Measurements from ENCODE around the gene IL17RC. TPM values are rescaled to one million over a fixed set of nuclear protein-coding genes. Genes with fewer than 3 reads are reported as not detected.

IL17RC gene
- total and polyA plus RNA-seq, 7 donors, result 9.9 to 88.9 (median 57.8) TPM

DNA sequence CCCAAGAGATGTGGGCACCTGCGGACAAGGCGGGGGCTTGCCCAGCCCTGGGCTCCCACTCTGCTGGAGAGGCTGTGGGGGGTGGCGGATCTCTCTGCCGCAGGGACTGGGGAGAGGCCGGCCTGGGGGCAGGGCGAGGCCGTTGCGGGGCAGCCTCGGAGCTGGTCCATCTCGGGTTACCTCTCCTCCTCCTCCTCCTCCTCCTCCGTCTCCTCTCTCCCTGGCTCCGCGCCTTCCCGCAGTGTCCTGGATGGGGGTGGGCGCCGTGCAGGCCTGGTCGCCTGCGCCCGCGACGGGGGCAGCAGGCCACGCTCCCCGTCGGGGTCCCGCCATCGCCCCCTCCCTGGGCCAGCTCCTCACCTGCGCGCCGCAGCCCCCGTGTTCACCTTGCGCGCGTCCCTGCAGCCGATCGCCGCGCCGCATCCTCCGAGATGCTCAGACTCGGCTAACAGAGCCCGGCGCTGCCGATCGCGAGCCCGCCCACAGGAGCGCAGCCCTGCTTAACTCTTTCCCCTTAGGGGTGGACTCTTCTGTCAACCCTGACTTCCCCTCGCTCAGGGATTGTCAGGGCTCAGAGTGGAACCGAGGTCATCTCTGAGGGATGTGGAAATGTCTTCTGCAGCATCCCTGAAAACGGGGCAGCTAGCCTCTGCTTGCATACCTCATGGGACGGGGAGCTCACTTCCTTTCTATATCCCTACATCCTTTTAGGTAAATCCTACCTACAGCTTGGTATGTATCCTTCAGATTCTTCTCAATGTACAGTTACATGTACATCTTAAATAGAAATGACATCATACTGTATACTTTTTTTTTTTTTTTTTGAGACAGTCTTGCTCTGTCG, 35.3 kb downstream of the IL17RC start, which contains the start of gene PRRT3:
PRRT3 (minus strand) TSS at position 447 of the 844 bp plus-strand sequence. CDS start 2,293 bp downstream, outside the sequence.
- intact Hi-C loops (cut with DNase I), result no loop called here
- peak within 1 kb of the TSS in 1 of 4 donors; percentile 4 for H3K27ac ChIP-seq
- 4% methylated on average over 52 of the region's 52 CpGs for WGBS, 2 donors
- H3K27me3 ChIP-seq, result no peaks in the 10 kb centered on the region
- no peak for DNase-seq
- peaks cover 0 to 40% (median 27%) of the 10 kb centered on the region in 4 donors for H3K4me1 ChIP-seq
- H3K4me3 ChIP-seq, result peak within 1 kb of the TSS; percentile 35 to 65 (median 55)
- no peaks in the 10 kb centered on the region for H3K9me3 ChIP-seq
- peaks cover 0 to 6% (median 0%) of the 10 kb centered on the region in 4 donors for H3K36me3 ChIP-seq
- TF ChIP-seq POLR2AphosphoS5 (IDR thresholded peaks at IDR 0.05), result no peak
- no peak for TF ChIP-seq CTCF (IDR thresholded peaks at IDR 0.05)
- TF ChIP-seq POLR2A (IDR thresholded peaks at IDR 0.05), result no peak
- TF ChIP-seq EP300 (IDR thresholded peaks at IDR 0.05), result no peak

GRCh38 chr3:9955067-9955502, 38.2 kb downstream of the IL17RC start:
- Histone ChIP-seq H3K9me3 (no peaks in the 10 kb centered on the region), H3K4me3 (no peak overlapping the region), H3K27me3 (no peaks in the 10 kb centered on the region), H3K4me1 (peaks cover 0 to 29% (median 17%) of the 10 kb centered on the region in 4 donors), H3K36me3 (no peaks in the 10 kb centered on the region), H3K27ac (peak overlapping the region; percentile 23 to 74 (median 50))
- WGBS, 2 donors, result 78 to 84% methylated on average over 12 of the region's 12 CpGs
- intact Hi-C loops (cut with DNase I), result no loop called here
- TF ChIP-seq POLR2AphosphoS5 (IDR thresholded peaks at IDR 0.05), result no peak
- no peak for TF ChIP-seq POLR2A (IDR thresholded peaks at IDR 0.05)
- TF ChIP-seq CTCF (IDR thresholded peaks at IDR 0.05), result no peak
- no peak for TF ChIP-seq EP300 (IDR thresholded peaks at IDR 0.05)
- no peak for DNase-seq

GRCh38 chr3:9955611-9956352, 38.9 kb downstream of the IL17RC start:
- no peak for DNase-seq
- TF ChIP-seq EP300 (IDR thresholded peaks at IDR 0.05) (peak in 1 of 4 donors; percentile 43), POLR2A (IDR thresholded peaks at IDR 0.05) (no peak), CTCF (IDR thresholded peaks at IDR 0.05) (no peak), POLR2AphosphoS5 (IDR thresholded peaks at IDR 0.05) (peak in 3 of 4 donors; percentile 37 to 75 (median 52))
- WGBS, 2 donors, result 80 to 82% methylated on average over 5 of the region's 5 CpGs
- no peaks in the 10 kb centered on the region for H3K9me3 ChIP-seq
- intact Hi-C loops (cut with DNase I), result no loop called here
- H3K36me3 ChIP-seq, result peaks cover 0 to 2% (median 0%) of the 10 kb centered on the region in 4 donors
- no peaks in the 10 kb centered on the region for H3K27me3 ChIP-seq
- H3K4me3 ChIP-seq, result no peak overlapping the region
- H3K27ac ChIP-seq, result peak overlapping the region; percentile 23 to 74 (median 56)
- H3K4me1 ChIP-seq, result peaks cover 0 to 29% (median 17%) of the 10 kb centered on the region in 4 donors

DNA sequence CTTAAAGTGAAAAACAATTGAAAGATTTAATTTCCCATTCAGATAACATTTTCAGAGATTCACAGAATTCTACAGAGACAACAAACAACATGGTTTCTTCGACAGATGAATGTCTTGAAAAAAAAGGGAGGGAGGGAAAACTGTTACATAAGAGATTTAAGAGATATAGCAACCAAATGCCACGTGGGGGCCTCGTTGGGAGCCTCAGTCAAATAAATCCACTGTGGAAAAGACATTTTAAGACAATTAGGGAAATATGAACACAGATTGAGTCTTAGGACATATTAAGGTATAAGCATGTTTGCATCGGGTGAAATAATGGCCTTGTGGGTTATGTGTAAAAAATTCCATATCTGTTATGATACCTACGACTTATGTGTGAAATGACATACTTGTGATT, 40.3 kb downstream of the IL17RC start:
- peaks cover 0 to 15% (median 0%) of the 10 kb centered on the region in 4 donors for H3K36me3 ChIP-seq
- H3K27me3 ChIP-seq, result no peaks in the 10 kb centered on the region
- no peak overlapping the region for H3K4me3 ChIP-seq
- peak overlapping the region in 2 of 4 donors; percentile 56 to 74 for H3K27ac ChIP-seq
- no peak for DNase-seq
- intact Hi-C loops (cut with DNase I), result no loop called here
- 53 to 55% methylated on average over 5 of the region's 5 CpGs for WGBS, 2 donors
- H3K4me1 ChIP-seq, result peaks cover 0 to 20% (median 8%) of the 10 kb centered on the region in 4 donors
- H3K9me3 ChIP-seq, result no peaks in the 10 kb centered on the region
- TF ChIP-seq CTCF (IDR thresholded peaks at IDR 0.05), result no peak
- no peak for TF ChIP-seq POLR2A (IDR thresholded peaks at IDR 0.05)
- no peak for TF ChIP-seq POLR2AphosphoS5 (IDR thresholded peaks at IDR 0.05)
- no peak for TF ChIP-seq EP300 (IDR thresholded peaks at IDR 0.05)

Data from sigmoid colon (tissue), 7 donors.